ENCODE measurements around the gene IER5L. TPM values are rescaled to one million over a fixed set of nuclear protein-coding genes. Genes with fewer than 3 reads are reported as not detected.

Gene IER5L
- total and polyA plus RNA-seq, 9 of the 15 experiments (the other 6 are each of a cell fraction or from before 2014, with no cell fraction given), result 0.14 to 11.9 (median 0.52) TPM

- TF ChIP-seq, protein P1, sequence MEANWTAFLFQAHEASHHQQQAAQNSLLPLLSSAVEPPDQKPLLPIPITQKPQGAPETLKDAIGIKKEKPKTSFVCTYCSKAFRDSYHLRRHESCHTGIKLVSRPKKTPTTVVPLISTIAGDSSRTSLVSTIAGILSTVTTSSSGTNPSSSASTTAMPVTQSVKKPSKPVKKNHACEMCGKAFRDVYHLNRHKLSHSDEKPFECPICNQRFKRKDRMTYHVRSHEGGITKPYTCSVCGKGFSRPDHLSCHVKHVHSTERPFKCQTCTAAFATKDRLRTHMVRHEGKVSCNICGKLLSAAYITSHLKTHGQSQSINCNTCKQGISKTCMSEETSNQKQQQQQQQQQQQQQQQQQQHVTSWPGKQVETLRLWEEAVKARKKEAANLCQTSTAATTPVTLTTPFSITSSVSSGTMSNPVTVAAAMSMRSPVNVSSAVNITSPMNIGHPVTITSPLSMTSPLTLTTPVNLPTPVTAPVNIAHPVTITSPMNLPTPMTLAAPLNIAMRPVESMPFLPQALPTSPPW (CRISPR knock-in tag; IDR thresholded peaks at IDR 0.05), result peak; percentile 35
- TF ChIP-seq, protein P2, sequence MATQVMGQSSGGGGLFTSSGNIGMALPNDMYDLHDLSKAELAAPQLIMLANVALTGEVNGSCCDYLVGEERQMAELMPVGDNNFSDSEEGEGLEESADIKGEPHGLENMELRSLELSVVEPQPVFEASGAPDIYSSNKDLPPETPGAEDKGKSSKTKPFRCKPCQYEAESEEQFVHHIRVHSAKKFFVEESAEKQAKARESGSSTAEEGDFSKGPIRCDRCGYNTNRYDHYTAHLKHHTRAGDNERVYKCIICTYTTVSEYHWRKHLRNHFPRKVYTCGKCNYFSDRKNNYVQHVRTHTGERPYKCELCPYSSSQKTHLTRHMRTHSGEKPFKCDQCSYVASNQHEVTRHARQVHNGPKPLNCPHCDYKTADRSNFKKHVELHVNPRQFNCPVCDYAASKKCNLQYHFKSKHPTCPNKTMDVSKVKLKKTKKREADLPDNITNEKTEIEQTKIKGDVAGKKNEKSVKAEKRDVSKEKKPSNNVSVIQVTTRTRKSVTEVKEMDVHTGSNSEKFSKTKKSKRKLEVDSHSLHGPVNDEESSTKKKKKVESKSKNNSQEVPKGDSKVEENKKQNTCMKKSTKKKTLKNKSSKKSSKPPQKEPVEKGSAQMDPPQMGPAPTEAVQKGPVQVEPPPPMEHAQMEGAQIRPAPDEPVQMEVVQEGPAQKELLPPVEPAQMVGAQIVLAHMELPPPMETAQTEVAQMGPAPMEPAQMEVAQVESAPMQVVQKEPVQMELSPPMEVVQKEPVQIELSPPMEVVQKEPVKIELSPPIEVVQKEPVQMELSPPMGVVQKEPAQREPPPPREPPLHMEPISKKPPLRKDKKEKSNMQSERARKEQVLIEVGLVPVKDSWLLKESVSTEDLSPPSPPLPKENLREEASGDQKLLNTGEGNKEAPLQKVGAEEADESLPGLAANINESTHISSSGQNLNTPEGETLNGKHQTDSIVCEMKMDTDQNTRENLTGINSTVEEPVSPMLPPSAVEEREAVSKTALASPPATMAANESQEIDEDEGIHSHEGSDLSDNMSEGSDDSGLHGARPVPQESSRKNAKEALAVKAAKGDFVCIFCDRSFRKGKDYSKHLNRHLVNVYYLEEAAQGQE (IDR thresholded peaks at IDR 0.05; ENCODE audit: borderline replicate concordance), result peak; percentile 46; the same call in 1 of the 2 replicates
- TF ChIP-seq, protein P2 (CRISPR knock-in tag; IDR thresholded peaks at IDR 0.05; ENCODE audit: low read depth), result no peak
- no peak for TF ChIP-seq SAFB2 (IDR thresholded peaks at IDR 0.05; ENCODE audit: borderline replicate concordance, low read depth, low read length, severe bottlenecking)
- intact Hi-C loops (cut with micrococcal nuclease) (no loop called here), in situ Hi-C loops (cut with MboI) (no loop called here)
- 13% methylated on average over 5 of the region's 7 CpGs for WGBS (ENCODE audit: insufficient coverage, low coverage, missing lambda C conversion rate)
- DNase-seq (ENCODE audit: extremely low read depth in 1 of 4, low spot score in 3 of 4) (no peak), FAIRE-seq (no peak), ATAC-seq (no peak)
- ChIA-PET POLR2A (no interaction called here), CTCF (ENCODE audit: low intra/inter-chr PET ratio) (no interaction called here)
- Histone ChIP-seq H3K9ac (ENCODE audit: insufficient read depth in 1 of 2, low read depth in 2 of 2, low read length in 2 of 2) (peak overlapping the region in 1 of 2 experiments; percentile 68; a peak in 1 of 4 replicates), H3K36me3 (ENCODE audit: control insufficient read depth, insufficient read depth, low read length) (no peaks in the 10 kb centered on the region), H3K9me1 (ENCODE audit: control insufficient read depth, insufficient read depth, low read length) (no peaks in the 10 kb centered on the region), H3K9me3 (replicated peaks; ENCODE audit: control insufficient read depth, insufficient read depth, low read depth, low read length) (no peaks in the 10 kb centered on the region), H4K20me1 (replicated peaks; ENCODE audit: control insufficient read depth, insufficient read depth, low read length) (no peaks in the 10 kb centered on the region), H3K4me1 (replicated peaks in 1 of 2; ENCODE audit: control insufficient read depth in 2 of 2, insufficient read depth in 2 of 2, low read length in 2 of 2) (peaks cover 9 to 10% of the 10 kb centered on the region in 2 experiments; a peak in 4 of 5 replicates), H3K4me2 (ENCODE audit: insufficient read depth, low read length) (no peak overlapping the region), H3K27ac (ENCODE audit: extremely low read depth, low read depth, low read length) (no peak overlapping the region), H2AFZ (ENCODE audit: low read depth, low read length) (no peak overlapping the region), H3K4me3 (no peak overlapping the region), H3K27me3 (ENCODE audit: control insufficient read depth in 2 of 2, insufficient read depth in 2 of 2, low read length in 2 of 2) (no peaks in the 10 kb centered on the region), H3K79me2 (ENCODE audit: control insufficient read depth, insufficient read depth, low read length) (no peaks in the 10 kb centered on the region)
- no TSS peak for BruUV-seq (replicated peaks)
Observed at GRCh38 chr9:129211686-129212085, 33.6 kb upstream of the IER5L start.

Data from K562 (cell line).